GM23338 (cell line): ENCODE measurements around the gene BCL2. TPM values are rescaled to one million over a fixed set of nuclear protein-coding genes. Genes with fewer than 3 reads are reported as not detected.

Source experiments
- ATAC-seq: fragments of 200-7000 bp; cut with Tn5 transposase; 3 replicates; pipeline ENCODE4 v1.9.1; 2020
- DNase-seq: peaks from one replicate; pipeline ENCODE4 v3.0.0-alpha.2; 2015; ENCODE audit warnings: low spot score
- H2AFZ ChIP-seq: fragments of 200-600 bp; sonication (generic); 2 replicates; pipeline ENCODE4 v1.8.0; 2016; ENCODE audit warnings: antibody characterized with exemption, mild to moderate bottlenecking, moderate library complexity
- H3F3A ChIP-seq: fragments of 200-600 bp; sonication (generic); replicated peaks from 2 replicates; pipeline ENCODE4 v1.8.0; 2017; ENCODE audit warnings: antibody characterized with exemption, mixed run types, low read depth
- H3K27ac ChIP-seq: fragments of 200-600 bp; sonication (generic); 2 replicates; pipeline ENCODE4 v1.6.1; 2016; ENCODE audit warnings: low read depth
- H3K27me3 ChIP-seq: fragments of 200-600 bp; sonication (generic); 2 replicates; pipeline ENCODE4 v1.8.0; 2016; ENCODE audit warnings: mild to moderate bottlenecking, mixed run types, moderate library complexity; ENCODE audit not compliant: insufficient read depth
- H3K36me3 ChIP-seq: fragments of 200-600 bp; sonication (generic); 2 replicates; pipeline ENCODE4 v1.8.0; 2016; ENCODE audit warnings: mild to moderate bottlenecking; ENCODE audit not compliant: insufficient read depth
- H3K4me1 ChIP-seq: fragments of 200-600 bp; sonication (generic); 2 replicates; pipeline ENCODE4 v1.8.0; 2016; ENCODE audit warnings: mild to moderate bottlenecking, moderate library complexity; ENCODE audit not compliant: insufficient read depth
- H3K4me2 ChIP-seq: fragments of 200-600 bp; sonication (generic); 2 replicates; pipeline ENCODE4 v1.7.1; 2017; ENCODE audit warnings: mixed run types
- H3K4me3 ChIP-seq: fragments of 200-600 bp; sonication (generic); 2 replicates; pipeline ENCODE4 v1.6.1; 2016; ENCODE audit warnings: mixed run types
- H3K79me2 ChIP-seq: fragments of 200-600 bp; sonication (generic); replicated peaks from 2 replicates; pipeline ENCODE4 v1.8.0; 2017; ENCODE audit warnings: mild to moderate bottlenecking; ENCODE audit not compliant: insufficient read depth
- H3K9me2 ChIP-seq: fragments of 200-600 bp; sonication (generic); 2 replicates; pipeline ENCODE4 v1.8.0; 2017; ENCODE audit not compliant: insufficient read depth
- H4K20me1 ChIP-seq: fragments of 200-600 bp; sonication (generic); replicated peaks from 2 replicates; pipeline ENCODE4 v1.8.0; 2017; ENCODE audit warnings: mild to moderate bottlenecking; ENCODE audit not compliant: insufficient read depth
- H3K27ac Mint-ChIP-seq: 2 replicates; pipeline ENCODE4 v1.8.0; 2020; ENCODE audit warnings: inconsistent platforms, mild to moderate bottlenecking, moderate library complexity, mixed read lengths
- H3K27me3 Mint-ChIP-seq: 3 replicates; pipeline ENCODE4 v1.8.0; 2022; ENCODE audit warnings: low read depth, mild to moderate bottlenecking, moderate library complexity, mixed read lengths, inconsistent platforms; ENCODE audit not compliant: insufficient read depth, poor library complexity
- H3K36me3 Mint-ChIP-seq: 3 replicates; pipeline ENCODE4 v1.8.0; 2021; ENCODE audit warnings: low read depth, mild to moderate bottlenecking, inconsistent platforms, moderate library complexity, mixed read lengths
- H3K4me1 Mint-ChIP-seq: 3 replicates; pipeline ENCODE4 v1.8.0; 2020; ENCODE audit warnings: mild to moderate bottlenecking, inconsistent platforms, mixed read lengths
- H3K4me3 Mint-ChIP-seq: 3 replicates; pipeline ENCODE4 v1.8.0; 2021; ENCODE audit warnings: moderate library complexity, mild to moderate bottlenecking, inconsistent platforms, mixed read lengths
- H3K9me3 Mint-ChIP-seq: 3 replicates; pipeline ENCODE4 v1.8.0; 2020; ENCODE audit warnings: moderate library complexity, mild to moderate bottlenecking, inconsistent platforms, mixed read lengths
- CREB1 ChIP-seq: fragments of 250-450 bp; sonication (Bioruptor Pico); IDR thresholded peaks from 2 replicates; pipeline ENCODE4 v1.5.0; 2020; ENCODE audit warnings: low read depth, mild to moderate bottlenecking, moderate library complexity
- CTCF ChIP-seq, 2 experiments: fragments of 200-600 bp in 1 of 2; sonication (generic) in 1 of 2; conservative IDR thresholded peaks; 2 replicates each; pipeline versions ENCODE4 v1.5.1 to v1.6.1; 2016 to 2017; ENCODE audit warnings: antibody characterized with exemption in 2 of 2, low read depth in 2 of 2, mild to moderate bottlenecking in 2 of 2, moderate library complexity in 1 of 2
- EZH2 ChIP-seq: fragments of 200-600 bp; sonication (generic); IDR thresholded peaks from one replicate; pipeline ENCODE4 v1.8.0; 2017; ENCODE audit warnings: antibody characterized with exemption, mild to moderate bottlenecking, low read depth; ENCODE audit not compliant: unreplicated experiment
- EZH2phosphoT487 ChIP-seq: fragments of 200-600 bp; sonication (generic); IDR thresholded peaks from one replicate; pipeline ENCODE4 v1.8.1; 2018; ENCODE audit warnings: antibody characterized with exemption; ENCODE audit not compliant: unreplicated experiment
- JUNB ChIP-seq: IDR thresholded peaks from one replicate; pipeline ENCODE4 v1.6.1; 2016; ENCODE audit warnings: antibody characterized with exemption; ENCODE audit not compliant: unreplicated experiment
- NANOG ChIP-seq: IDR thresholded peaks from 2 replicates; pipeline ENCODE4 v1.6.1; 2016; ENCODE audit warnings: antibody characterized with exemption, borderline replicate concordance
- ZNF331 ChIP-seq: fragments of 250-450 bp; sonication (Bioruptor Pico); IDR thresholded peaks from 2 replicates; pipeline ENCODE4 v1.5.0; 2020; ENCODE audit warnings: low read depth, mild to moderate bottlenecking, moderate library complexity
- polyA plus RNA-seq: library from polyadenylated mRNA; unstranded; fragments of >200 nt; fragmentation: Nextera tagmentation; extraction: Ambion mirVana; gene quantifications from 2 replicates; pipeline ENCODE4 v1.2.1, GENCODE V29; 2016
- total RNA-seq: library from RNA; depleted of rRNA; stranded (reverse); fragments of >200 nt; shearing (Covaris generic); gene quantifications from 2 replicates; pipeline ENCODE4 v1.2.3, GENCODE V29; 2014
- TF ChIP-seq, protein P1 (sequence below): IDR thresholded peaks from 2 replicates; pipeline ENCODE4 v1.6.1; 2016; ENCODE audit warnings: antibody characterized with exemption
- TF ChIP-seq, protein P2 (sequence below): fragments of 250-450 bp; sonication (Bioruptor Pico); IDR thresholded peaks from 2 replicates; pipeline ENCODE4 v1.5.0; 2020; ENCODE audit warnings: mild to moderate bottlenecking, moderate library complexity

BCL2 gene
- total and polyA plus RNA-seq, 2 experiments from 2014 or later, result 1.2 to 4.0 TPM

DNA sequence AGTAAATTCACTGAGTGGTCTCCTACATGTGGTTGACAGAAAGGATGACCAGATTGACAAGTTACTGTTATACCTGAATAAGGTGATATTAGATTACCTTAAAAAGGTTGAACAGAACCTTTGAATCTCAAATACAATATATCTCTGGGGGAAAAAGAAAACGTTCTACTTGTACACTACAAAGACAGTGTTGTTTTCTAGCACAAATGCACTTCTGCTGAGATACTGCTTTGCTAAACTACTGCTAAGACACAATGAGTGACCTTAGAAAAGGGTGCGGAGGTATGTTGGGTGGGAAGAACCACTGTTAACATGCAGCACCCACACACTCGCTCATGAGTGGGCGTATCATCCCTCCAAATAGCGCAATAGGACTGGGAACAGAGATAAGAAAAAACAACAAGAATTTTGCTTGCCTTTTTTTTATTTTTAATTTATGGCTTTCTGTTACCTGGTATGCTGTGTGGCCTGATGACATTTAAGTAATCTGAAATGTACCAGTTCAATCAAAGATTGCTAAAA is 6.1 kb downstream of the BCL2 start (continued):
- TF ChIP-seq NANOG, result no peak
- TF ChIP-seq EZH2, result no peak
- no peak for TF ChIP-seq EZH2phosphoT487
- no peak for TF ChIP-seq ZNF331 (CRISPR knock-in tag)
- TF ChIP-seq JUNB, result no peak

GRCh38 chr18:63312737-63313395 is 6.7 kb downstream of the BCL2 start:
- H3K4me1 Mint-ChIP-seq, result peaks cover under 1% of the 10 kb centered on the region; the same call in 2 of the 3 replicates
- H3K27ac Mint-ChIP-seq, result no peak overlapping the region
- H3K4me3 Mint-ChIP-seq, result no peak overlapping the region
- no peak overlapping the region for H3K27ac ChIP-seq
- no peaks in the 10 kb centered on the region for H3K79me2 ChIP-seq
- no peak overlapping the region for H3K4me2 ChIP-seq
- peaks cover 9% of the 10 kb centered on the region; the same call in 1 of the 2 replicates for H3K4me1 ChIP-seq
- H3K9me2 ChIP-seq, result no peaks in the 10 kb centered on the region
- H3K27me3 Mint-ChIP-seq, result peaks cover 5% of the 10 kb centered on the region
- H4K20me1 ChIP-seq, result no peaks in the 10 kb centered on the region
- H3F3A ChIP-seq, result no peaks in the 10 kb centered on the region
- H3K9me3 Mint-ChIP-seq, result no peaks in the 10 kb centered on the region
- H2AFZ ChIP-seq, result no peak overlapping the region
- H3K27me3 ChIP-seq, result peaks cover 14% of the 10 kb centered on the region
- no peaks in the 10 kb centered on the region for H3K36me3 ChIP-seq
- H3K36me3 Mint-ChIP-seq, result no peaks in the 10 kb centered on the region
- H3K4me3 ChIP-seq, result no peak overlapping the region
- DNase-seq (no peak), ATAC-seq (no peak)
- no peak for TF ChIP-seq CREB1 (CRISPR knock-in tag)
- TF ChIP-seq, protein P1, sequence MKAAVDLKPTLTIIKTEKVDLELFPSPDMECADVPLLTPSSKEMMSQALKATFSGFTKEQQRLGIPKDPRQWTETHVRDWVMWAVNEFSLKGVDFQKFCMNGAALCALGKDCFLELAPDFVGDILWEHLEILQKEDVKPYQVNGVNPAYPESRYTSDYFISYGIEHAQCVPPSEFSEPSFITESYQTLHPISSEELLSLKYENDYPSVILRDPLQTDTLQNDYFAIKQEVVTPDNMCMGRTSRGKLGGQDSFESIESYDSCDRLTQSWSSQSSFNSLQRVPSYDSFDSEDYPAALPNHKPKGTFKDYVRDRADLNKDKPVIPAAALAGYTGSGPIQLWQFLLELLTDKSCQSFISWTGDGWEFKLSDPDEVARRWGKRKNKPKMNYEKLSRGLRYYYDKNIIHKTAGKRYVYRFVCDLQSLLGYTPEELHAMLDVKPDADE, result no peak
- TF ChIP-seq, protein P2, sequence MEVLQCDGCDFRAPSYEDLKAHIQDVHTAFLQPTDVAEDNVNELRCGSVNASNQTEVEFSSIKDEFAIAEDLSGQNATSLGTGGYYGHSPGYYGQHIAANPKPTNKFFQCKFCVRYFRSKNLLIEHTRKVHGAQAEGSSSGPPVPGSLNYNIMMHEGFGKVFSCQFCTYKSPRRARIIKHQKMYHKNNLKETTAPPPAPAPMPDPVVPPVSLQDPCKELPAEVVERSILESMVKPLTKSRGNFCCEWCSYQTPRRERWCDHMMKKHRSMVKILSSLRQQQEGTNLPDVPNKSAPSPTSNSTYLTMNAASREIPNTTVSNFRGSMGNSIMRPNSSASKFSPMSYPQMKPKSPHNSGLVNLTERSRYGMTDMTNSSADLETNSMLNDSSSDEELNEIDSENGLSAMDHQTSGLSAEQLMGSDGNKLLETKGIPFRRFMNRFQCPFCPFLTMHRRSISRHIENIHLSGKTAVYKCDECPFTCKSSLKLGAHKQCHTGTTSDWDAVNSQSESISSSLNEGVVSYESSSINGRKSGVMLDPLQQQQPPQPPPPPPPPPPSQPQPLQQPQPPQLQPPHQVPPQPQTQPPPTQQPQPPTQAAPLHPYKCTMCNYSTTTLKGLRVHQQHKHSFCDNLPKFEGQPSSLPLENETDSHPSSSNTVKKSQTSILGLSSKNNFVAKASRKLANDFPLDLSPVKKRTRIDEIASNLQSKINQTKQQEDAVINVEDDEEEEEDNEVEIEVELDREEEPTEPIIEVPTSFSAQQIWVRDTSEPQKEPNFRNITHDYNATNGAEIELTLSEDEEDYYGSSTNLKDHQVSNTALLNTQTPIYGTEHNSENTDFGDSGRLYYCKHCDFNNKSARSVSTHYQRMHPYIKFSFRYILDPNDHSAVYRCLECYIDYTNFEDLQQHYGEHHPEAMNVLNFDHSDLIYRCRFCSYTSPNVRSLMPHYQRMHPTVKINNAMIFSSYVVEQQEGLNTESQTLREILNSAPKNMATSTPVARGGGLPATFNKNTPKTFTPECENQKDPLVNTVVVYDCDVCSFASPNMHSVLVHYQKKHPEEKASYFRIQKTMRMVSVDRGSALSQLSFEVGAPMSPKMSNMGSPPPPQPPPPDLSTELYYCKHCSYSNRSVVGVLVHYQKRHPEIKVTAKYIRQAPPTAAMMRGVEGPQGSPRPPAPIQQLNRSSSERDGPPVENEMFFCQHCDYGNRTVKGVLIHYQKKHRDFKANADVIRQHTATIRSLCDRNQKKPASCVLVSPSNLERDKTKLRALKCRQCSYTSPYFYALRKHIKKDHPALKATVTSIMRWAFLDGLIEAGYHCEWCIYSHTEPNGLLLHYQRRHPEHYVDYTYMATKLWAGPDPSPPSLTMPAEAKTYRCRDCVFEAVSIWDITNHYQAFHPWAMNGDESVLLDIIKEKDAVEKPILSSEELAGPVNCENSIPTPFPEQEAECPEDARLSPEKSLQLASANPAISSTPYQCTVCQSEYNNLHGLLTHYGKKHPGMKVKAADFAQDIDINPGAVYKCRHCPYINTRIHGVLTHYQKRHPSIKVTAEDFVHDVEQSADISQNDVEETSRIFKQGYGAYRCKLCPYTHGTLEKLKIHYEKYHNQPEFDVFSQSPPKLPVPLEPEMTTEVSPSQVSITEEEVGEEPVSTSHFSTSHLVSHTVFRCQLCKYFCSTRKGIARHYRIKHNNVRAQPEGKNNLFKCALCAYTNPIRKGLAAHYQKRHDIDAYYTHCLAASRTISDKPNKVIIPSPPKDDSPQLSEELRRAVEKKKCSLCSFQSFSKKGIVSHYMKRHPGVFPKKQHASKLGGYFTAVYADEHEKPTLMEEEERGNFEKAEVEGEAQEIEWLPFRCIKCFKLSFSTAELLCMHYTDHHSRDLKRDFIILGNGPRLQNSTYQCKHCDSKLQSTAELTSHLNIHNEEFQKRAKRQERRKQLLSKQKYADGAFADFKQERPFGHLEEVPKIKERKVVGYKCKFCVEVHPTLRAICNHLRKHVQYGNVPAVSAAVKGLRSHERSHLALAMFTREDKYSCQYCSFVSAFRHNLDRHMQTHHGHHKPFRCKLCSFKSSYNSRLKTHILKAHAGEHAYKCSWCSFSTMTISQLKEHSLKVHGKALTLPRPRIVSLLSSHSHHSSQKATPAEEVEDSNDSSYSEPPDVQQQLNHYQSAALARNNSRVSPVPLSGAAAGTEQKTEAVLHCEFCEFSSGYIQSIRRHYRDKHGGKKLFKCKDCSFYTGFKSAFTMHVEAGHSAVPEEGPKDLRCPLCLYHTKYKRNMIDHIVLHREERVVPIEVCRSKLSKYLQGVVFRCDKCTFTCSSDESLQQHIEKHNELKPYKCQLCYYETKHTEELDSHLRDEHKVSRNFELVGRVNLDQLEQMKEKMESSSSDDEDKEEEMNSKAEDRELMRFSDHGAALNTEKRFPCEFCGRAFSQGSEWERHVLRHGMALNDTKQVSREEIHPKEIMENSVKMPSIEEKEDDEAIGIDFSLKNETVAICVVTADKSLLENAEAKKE, result no peak
- no peak for TF ChIP-seq CTCF (conservative IDR thresholded peaks at IDR 0.05; ENCODE audit: low read depth in 2 of 2)
- TF ChIP-seq ZNF331 (CRISPR knock-in tag), result no peak
